ENCODE results near the gene KCTD2. TPM values are rescaled to one million over a fixed set of nuclear protein-coding genes. Genes with fewer than 3 reads are reported as not detected.

Gene KCTD2
- polyA plus RNA-seq, 1 donor, result 16.1 TPM

DNA sequence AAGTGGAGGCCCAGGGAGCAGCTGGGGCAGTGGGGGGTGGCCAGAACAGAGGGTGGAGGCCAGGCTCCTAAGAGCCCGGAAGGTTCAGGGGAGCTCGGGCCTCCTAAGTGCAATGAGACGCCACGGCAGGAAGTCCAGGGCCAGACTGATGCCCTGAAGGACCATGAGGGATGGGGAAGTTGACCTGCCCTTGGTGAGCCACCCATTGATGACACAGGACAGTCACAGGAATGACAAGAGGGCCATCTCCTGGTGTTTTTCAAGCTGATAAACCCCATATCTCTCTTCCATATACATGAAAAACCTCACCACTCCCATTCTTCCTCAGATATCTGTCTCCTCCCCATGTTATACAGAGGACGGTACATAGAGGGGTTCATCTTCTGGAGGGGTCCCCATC is 40.4 kb upstream of the KCTD2 start:
- Histone ChIP-seq H3K4me1 (ENCODE audit: control insufficient read depth, insufficient read depth, low read length) (peaks cover under 1% of the 10 kb centered on the region), H3K27ac (ENCODE audit: low read length) (no peak overlapping the region), H3K9me3 (ENCODE audit: control insufficient read depth, low read depth, low read length) (no peaks in the 10 kb centered on the region), H3K36me3 (ENCODE audit: control insufficient read depth, insufficient read depth, low read length) (peaks cover 12% of the 10 kb centered on the region), H3K4me3 (ENCODE audit: low read length) (no peak overlapping the region), H3K27me3 (ENCODE audit: control insufficient read depth, insufficient read depth, low read length) (no peaks in the 10 kb centered on the region)
- no peak for DNase-seq
- no CpG with 5 or more reads among the region's 5 CpGs for WGBS (ENCODE audit: insufficient coverage, low lambda C conversion rate)

DNA sequence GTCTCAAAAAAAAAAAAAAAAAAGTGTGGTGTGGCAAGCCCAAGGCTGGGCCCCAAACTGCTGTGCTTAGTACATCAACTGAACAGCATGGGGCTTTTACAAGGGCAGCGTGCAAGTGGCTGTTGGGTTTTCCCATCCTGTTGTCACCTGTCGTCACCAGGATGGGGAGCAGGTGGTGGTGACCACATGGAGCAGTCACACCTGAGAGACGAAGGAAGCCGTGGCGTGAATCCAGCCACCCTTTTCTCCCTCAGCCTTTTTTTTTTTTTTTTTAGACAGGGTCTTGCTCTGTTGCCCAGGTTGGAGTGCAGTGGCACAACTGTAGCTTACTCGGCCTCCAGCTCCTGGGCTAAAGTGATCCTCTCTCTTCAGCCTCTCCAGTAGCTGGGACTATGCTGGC is 38.7 kb upstream of the KCTD2 start:
- Histone ChIP-seq H3K36me3 (ENCODE audit: control insufficient read depth, insufficient read depth, low read length) (peaks cover 7% of the 10 kb centered on the region), H3K27ac (ENCODE audit: low read length) (no peak overlapping the region), H3K9me3 (ENCODE audit: control insufficient read depth, low read depth, low read length) (no peaks in the 10 kb centered on the region), H3K27me3 (ENCODE audit: control insufficient read depth, insufficient read depth, low read length) (no peaks in the 10 kb centered on the region), H3K4me3 (ENCODE audit: low read length) (no peak overlapping the region), H3K4me1 (ENCODE audit: control insufficient read depth, insufficient read depth, low read length) (peaks cover 7% of the 10 kb centered on the region)
- 100% methylated on average over 1 of the region's 6 CpGs for WGBS (ENCODE audit: insufficient coverage, low lambda C conversion rate)
- no peak for DNase-seq

DNA sequence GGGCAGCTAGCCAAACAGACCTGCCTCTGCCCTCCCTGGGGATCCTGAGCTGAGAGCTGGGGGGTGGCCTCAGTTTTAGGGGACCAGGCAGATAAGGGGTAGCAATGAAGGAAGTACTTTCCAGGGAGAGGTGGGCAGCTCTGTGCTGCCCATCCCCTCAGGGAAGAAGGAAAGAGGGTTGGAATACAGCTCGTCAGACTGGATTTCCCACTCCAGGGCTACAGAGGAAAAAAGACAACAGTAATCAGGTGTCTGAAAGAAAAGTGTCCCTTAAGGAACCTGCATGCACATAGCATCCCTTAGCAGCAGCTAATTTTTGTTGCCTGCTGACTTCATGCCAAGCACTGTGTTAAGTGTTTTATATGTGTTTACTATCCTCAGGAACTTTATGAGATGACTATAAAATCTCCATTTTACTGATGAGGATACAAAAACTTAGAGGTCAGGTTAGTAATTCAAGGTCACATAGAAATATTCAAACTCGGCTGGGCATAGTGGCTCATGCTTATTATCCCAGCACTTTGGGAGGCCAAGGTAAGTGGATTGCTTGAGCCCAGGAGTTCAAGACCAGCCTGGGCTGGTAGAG is 37.8 kb upstream of the KCTD2 start:
- Histone ChIP-seq H3K36me3 (ENCODE audit: control insufficient read depth, insufficient read depth, low read length) (peaks cover 4% of the 10 kb centered on the region), H3K4me3 (ENCODE audit: low read length) (no peak overlapping the region), H3K27me3 (ENCODE audit: control insufficient read depth, insufficient read depth, low read length) (no peaks in the 10 kb centered on the region), H3K27ac (ENCODE audit: low read length) (no peak overlapping the region), H3K9me3 (ENCODE audit: control insufficient read depth, low read depth, low read length) (no peaks in the 10 kb centered on the region), H3K4me1 (ENCODE audit: control insufficient read depth, insufficient read depth, low read length) (peaks cover 13% of the 10 kb centered on the region)
- no CpG with 5 or more reads among the region's 2 CpGs for WGBS (ENCODE audit: insufficient coverage, low lambda C conversion rate)
- DNase-seq, result no peak

DNA sequence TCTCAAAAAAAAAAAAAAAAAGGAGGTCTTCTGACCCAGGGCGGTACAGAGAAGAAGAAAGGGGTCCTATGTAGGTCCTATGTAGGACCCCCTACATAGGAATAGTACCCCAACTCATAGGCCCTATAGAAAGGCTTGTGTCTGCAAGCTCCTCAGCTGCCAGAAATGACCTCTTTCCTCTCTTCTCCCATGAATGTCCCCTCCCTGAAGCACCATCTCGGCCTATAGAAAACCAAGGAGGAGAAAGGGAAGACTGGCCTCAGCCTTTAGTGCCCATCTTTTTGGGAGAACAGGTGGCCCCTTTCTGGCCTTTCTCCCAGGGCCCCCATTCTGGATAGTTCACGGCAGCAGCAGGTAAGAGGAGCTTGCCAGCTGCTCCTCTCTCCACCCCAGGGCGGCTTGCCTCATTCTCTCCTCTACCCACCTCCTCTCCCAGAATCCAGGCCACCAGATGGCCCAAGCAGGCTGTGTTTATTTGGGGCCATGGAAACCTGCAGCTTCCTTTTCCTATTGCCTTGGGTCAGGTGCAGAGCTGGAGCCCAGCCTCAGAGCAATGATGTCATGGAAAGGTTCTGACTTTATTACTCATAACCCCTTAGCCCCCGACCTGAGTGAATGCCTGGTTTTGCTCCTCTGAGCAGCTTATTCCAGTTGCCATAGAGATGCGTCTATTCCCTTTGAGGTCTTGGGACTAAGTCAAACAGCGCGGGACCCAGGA is 36.2 kb upstream of the KCTD2 start:
- H3K4me1 ChIP-seq (ENCODE audit: control insufficient read depth, insufficient read depth, low read length), result peaks cover 13% of the 10 kb centered on the region
- no peaks in the 10 kb centered on the region for H3K36me3 ChIP-seq (ENCODE audit: control insufficient read depth, insufficient read depth, low read length)
- WGBS (ENCODE audit: insufficient coverage, low lambda C conversion rate), result 17% methylated on average over 1 of the region's 8 CpGs
- no peaks in the 10 kb centered on the region for H3K27me3 ChIP-seq (ENCODE audit: control insufficient read depth, insufficient read depth, low read length)
- peak overlapping the region; percentile 76 for H3K27ac ChIP-seq (ENCODE audit: low read length)
- H3K4me3 ChIP-seq (ENCODE audit: low read length), result no peak overlapping the region
- DNase-seq, result peak; percentile 66 to 76
- no peaks in the 10 kb centered on the region for H3K9me3 ChIP-seq (ENCODE audit: control insufficient read depth, low read depth, low read length)

DNA sequence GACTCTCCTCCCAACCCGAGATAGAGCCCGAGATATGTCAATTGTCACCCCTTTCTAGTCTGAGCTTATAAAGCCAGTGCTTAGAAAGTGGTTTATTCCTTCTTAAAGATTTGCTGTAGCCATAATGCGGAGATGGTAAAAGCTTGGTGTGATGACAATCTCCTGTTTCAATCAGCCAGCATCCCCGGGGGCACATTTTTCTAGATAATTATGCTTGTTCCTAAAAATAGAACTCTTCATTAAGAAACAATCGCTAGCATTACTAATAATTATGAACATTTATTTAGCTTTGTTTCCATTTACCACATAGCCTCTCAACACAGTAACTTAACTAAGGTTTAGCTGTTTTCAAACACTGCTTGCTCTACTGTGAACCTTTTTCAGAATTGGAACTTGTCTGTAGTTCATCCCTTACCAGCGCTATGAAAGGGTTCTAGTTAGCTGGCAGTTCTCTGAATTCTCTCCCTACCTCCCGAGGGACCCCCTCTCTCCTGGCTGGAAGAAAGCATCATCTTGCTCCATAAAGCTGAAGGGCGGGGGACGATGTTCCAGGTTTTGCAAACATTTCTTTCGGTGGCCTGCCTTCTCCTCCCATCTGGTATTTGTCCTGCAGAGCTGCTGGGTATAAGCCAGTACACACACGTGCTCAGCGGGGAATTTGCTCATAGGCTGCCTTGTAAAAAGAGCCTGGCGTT is 35.5 kb upstream of the KCTD2 start:
- 80% methylated on average over 2 of the region's 13 CpGs for WGBS (ENCODE audit: insufficient coverage, low lambda C conversion rate)
- Histone ChIP-seq H3K36me3 (ENCODE audit: control insufficient read depth, insufficient read depth, low read length) (peaks cover 2% of the 10 kb centered on the region), H3K4me1 (ENCODE audit: control insufficient read depth, insufficient read depth, low read length) (peaks cover 13% of the 10 kb centered on the region), H3K9me3 (ENCODE audit: control insufficient read depth, low read depth, low read length) (no peaks in the 10 kb centered on the region), H3K4me3 (ENCODE audit: low read length) (peak overlapping the region; percentile 69), H3K27ac (ENCODE audit: low read length) (peak overlapping the region; percentile 76), H3K27me3 (ENCODE audit: control insufficient read depth, insufficient read depth, low read length) (no peaks in the 10 kb centered on the region)
- DNase-seq, result peak in 1 of 2 donors; percentile 58

DNA sequence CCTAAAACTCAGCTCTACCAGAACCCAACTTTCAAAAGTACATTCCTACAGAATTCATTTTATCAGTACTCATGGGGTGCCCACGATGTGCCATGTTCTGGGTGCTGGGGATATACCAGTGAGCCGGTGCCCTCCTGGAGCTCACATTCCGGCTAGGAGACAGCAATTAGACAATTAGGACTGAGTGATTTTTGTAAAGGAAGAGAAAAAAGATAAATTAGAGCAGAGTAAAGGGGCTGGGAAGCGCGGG is 35.0 kb upstream of the KCTD2 start:
- Histone ChIP-seq H3K9me3 (ENCODE audit: control insufficient read depth, low read depth, low read length) (no peaks in the 10 kb centered on the region), H3K4me3 (ENCODE audit: low read length) (peak overlapping the region; percentile 69), H3K4me1 (ENCODE audit: control insufficient read depth, insufficient read depth, low read length) (peaks cover 13% of the 10 kb centered on the region), H3K36me3 (ENCODE audit: control insufficient read depth, insufficient read depth, low read length) (peaks cover 3% of the 10 kb centered on the region), H3K27me3 (ENCODE audit: control insufficient read depth, insufficient read depth, low read length) (no peaks in the 10 kb centered on the region), H3K27ac (ENCODE audit: low read length) (peak overlapping the region; percentile 76)
- no peak for DNase-seq
- no CpG with 5 or more reads among the region's 5 CpGs for WGBS (ENCODE audit: insufficient coverage, low lambda C conversion rate)

DNA sequence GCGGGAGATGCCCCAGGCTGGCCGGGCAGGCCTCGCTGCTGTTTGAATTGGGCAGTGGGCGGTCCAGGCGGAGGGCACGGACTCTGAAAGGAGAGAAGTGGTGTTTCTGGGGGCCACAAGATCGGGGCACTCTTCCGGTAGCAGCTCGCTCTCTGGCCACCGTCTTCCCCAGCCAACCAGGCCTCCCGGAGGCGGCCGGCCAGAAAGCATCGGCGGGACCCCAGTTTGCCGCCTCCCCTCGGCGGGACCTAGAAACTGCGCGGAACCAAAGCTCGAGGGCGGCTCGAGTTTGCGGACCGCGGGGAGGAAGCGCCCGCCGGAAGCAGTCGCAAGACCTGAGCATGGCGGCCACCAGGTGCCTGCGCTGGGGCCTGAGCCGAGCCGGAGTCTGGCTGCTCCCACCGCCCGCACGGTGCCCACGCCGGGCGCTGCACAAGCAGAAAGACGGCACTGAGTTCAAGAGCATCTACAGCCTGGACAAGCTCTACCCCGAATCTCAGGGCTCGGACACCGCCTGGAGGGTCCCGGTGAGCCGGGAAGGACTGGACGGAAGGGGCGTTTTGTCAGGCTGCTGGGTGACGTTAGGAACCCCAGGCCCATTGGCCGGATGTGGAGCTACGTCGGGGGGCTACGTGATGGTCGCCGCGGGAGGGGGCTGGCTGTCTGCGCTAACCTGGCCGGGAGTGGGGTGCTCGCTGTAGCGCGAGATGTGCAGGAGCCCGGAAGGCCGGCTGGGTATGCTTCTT is 34.5 kb upstream of the KCTD2 start, which contains the start of gene MRPL58:
TSS of gene MRPL58 (plus strand) at position 325 of the 746 bp plus-strand sequence. CDS start at position 342, 17 bp downstream.
- WGBS (ENCODE audit: insufficient coverage, low lambda C conversion rate), result 0% methylated on average over 1 of the region's 63 CpGs
- Histone ChIP-seq H3K4me3 (ENCODE audit: low read length) (peak within 1 kb of the TSS; percentile 69), H3K9me3 (ENCODE audit: control insufficient read depth, low read depth, low read length) (no peaks in the 10 kb centered on the region), H3K27ac (ENCODE audit: low read length) (peak within 1 kb of the TSS; percentile 76), H3K36me3 (ENCODE audit: control insufficient read depth, insufficient read depth, low read length) (peaks cover 3% of the 10 kb centered on the region), H3K4me1 (ENCODE audit: control insufficient read depth, insufficient read depth, low read length) (peaks cover 13% of the 10 kb centered on the region), H3K27me3 (ENCODE audit: control insufficient read depth, insufficient read depth, low read length) (no peaks in the 10 kb centered on the region)
- peak; percentile 76 to 91 for DNase-seq

DNA sequence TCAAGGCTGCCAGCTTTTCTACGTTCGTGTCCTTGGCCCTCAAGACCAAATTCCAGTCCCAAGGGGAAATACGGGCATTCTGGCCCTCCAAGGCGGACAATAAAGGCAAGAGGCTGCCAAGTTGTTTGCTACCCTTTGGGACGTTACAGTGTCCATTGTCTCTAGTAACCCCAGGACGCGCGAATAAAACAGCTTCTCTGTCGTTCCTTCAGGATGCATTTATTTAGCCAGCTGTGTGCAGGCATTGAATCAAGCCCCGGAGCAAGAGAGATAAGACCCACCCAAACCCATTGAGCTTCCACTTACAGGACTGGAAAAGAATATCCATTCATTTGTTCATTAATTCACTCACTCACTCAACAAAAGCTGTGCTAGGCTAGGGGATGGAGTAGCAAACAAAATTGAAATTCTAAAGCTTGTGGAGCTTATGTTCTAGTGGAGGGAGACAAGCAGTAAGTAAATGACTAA is 33.9 kb upstream of the KCTD2 start:
- Histone ChIP-seq H3K27me3 (ENCODE audit: control insufficient read depth, insufficient read depth, low read length) (no peaks in the 10 kb centered on the region), H3K27ac (ENCODE audit: low read length) (peak overlapping the region; percentile 76), H3K4me1 (ENCODE audit: control insufficient read depth, insufficient read depth, low read length) (peaks cover 13% of the 10 kb centered on the region), H3K4me3 (ENCODE audit: low read length) (peak overlapping the region; percentile 69), H3K36me3 (ENCODE audit: control insufficient read depth, insufficient read depth, low read length) (peaks cover 6% of the 10 kb centered on the region), H3K9me3 (ENCODE audit: control insufficient read depth, low read depth, low read length) (no peaks in the 10 kb centered on the region)
- no CpG with 5 or more reads among the region's 10 CpGs for WGBS (ENCODE audit: insufficient coverage, low lambda C conversion rate)
- DNase-seq, result no peak

DNA sequence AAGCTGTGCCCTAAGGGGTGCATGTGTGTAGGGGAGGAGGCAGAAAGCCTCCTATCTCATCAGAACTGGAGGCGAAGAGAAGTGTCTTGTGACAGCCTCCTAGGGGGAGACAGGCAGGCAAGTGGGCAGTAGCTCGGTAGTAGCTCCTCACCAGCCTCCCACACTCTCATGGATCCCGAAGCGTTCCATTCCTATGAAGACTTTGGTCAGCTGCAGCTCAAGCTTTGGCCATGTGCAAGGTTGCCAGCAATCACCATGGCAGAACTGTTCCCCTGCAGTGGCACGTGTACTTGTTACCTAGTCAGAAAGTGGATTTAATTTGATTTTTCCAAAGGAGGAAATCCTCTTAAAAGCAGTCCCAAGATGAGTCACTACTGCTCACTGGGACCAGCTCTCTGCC is 27.9 kb upstream of the KCTD2 start:
- no peak overlapping the region for H3K4me3 ChIP-seq (ENCODE audit: low read length)
- H3K36me3 ChIP-seq (ENCODE audit: control insufficient read depth, insufficient read depth, low read length), result peaks cover 43% of the 10 kb centered on the region
- DNase-seq, result no peak
- H3K4me1 ChIP-seq (ENCODE audit: control insufficient read depth, insufficient read depth, low read length), result no peaks in the 10 kb centered on the region
- no peaks in the 10 kb centered on the region for H3K27me3 ChIP-seq (ENCODE audit: control insufficient read depth, insufficient read depth, low read length)
- H3K9me3 ChIP-seq (ENCODE audit: control insufficient read depth, low read depth, low read length), result no peaks in the 10 kb centered on the region
- WGBS (ENCODE audit: insufficient coverage, low lambda C conversion rate), result no CpG with 5 or more reads among the region's 5 CpGs
- H3K27ac ChIP-seq (ENCODE audit: low read length), result no peak overlapping the region

DNA sequence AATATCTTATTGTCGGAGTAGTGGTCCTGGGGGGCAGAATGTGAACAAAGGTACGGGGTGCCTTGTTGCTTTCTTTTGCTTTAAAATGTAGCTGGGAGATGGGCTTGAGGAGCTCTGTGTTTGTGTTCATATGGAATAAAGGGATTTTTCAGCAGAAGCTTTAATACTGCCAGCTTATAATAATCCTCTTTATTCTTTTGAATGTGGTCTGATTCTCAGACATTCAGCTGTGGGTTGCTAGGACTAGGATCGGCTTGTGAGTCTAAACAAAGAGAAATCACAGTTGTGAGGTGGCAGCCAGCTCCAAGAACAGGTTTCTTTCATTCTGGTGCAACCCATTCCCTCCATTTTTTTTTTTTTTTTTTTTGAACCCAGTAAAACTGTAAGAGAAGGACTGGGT is 27.3 kb upstream of the KCTD2 start:
- Histone ChIP-seq H3K27ac (ENCODE audit: low read length) (no peak overlapping the region), H3K27me3 (ENCODE audit: control insufficient read depth, insufficient read depth, low read length) (no peaks in the 10 kb centered on the region), H3K36me3 (ENCODE audit: control insufficient read depth, insufficient read depth, low read length) (peaks cover 43% of the 10 kb centered on the region), H3K4me1 (ENCODE audit: control insufficient read depth, insufficient read depth, low read length) (no peaks in the 10 kb centered on the region), H3K9me3 (ENCODE audit: control insufficient read depth, low read depth, low read length) (no peaks in the 10 kb centered on the region), H3K4me3 (ENCODE audit: low read length) (no peak overlapping the region)
- DNase-seq, result no peak
- no CpG with 5 or more reads among the region's 3 CpGs for WGBS (ENCODE audit: insufficient coverage, low lambda C conversion rate)

All from large intestine (tissue), 3 donors.